PC-9 (cell line): ENCODE measurements around the gene SPART. TPM values are rescaled to one million over a fixed set of nuclear protein-coding genes. Genes with fewer than 3 reads are reported as not detected.

ENCODE experiments used
- BruUV-seq: library from RNA; stranded (reverse); fragments of 400-500 nt; replicated peaks from 2 replicates; lab custom pipeline; 2021; lab: Mats Ljungman, UMichigan
- CTCF ChIA-PET: fragments of 300-600 bp; sonication (Branson Sonifier 250); formaldehyde crosslinking; loops from one replicate; lab custom pipeline; 2022; ENCODE audit warnings: antibody characterized with exemption; lab: Charles Lee
- POLR2A ChIA-PET: fragments of 300-600 bp; sonication (Branson Sonifier 250); formaldehyde crosslinking; loops from one replicate; lab custom pipeline; 2022; ENCODE audit warnings: antibody characterized with exemption; ENCODE audit not compliant: unreplicated experiment; lab: Charles Lee
- DNase-seq, 2 experiments: peaks; one replicate each; pipeline versions ENCODE4 v3.0.0 to v3.0.0-alpha.2; 2015 to 2022; ENCODE audit warnings: mixed read lengths in 1 of 2
- H2AFZ ChIP-seq: fragments of 200-600 bp; sonication (generic); 2 replicates; pipeline ENCODE4 v1.8.1; 2017; ENCODE audit warnings: antibody characterized with exemption
- H3F3A ChIP-seq: fragments of 200-600 bp; sonication (generic); 2 replicates; pipeline ENCODE4 v1.8.1; 2017; ENCODE audit warnings: antibody characterized with exemption, mild to moderate bottlenecking, low read depth; ENCODE audit not compliant: insufficient read depth
- H3K27ac ChIP-seq: fragments of 200-600 bp; sonication (generic); 2 replicates; pipeline ENCODE4 v1.6.1; 2016; ENCODE audit warnings: mixed run types
- H3K27me3 ChIP-seq: fragments of 200-600 bp; sonication (generic); 2 replicates; pipeline ENCODE4 v1.6.1; 2016; ENCODE audit warnings: low read depth, mixed run types; ENCODE audit not compliant: insufficient read depth
- H3K36me3 ChIP-seq: fragments of 200-600 bp; sonication (generic); 2 replicates; pipeline ENCODE4 v1.6.1; 2016; ENCODE audit warnings: low read depth, mixed run types
- H3K4me1 ChIP-seq: fragments of 200-600 bp; sonication (generic); replicated peaks from 2 replicates; pipeline ENCODE4 v1.6.1; 2016; ENCODE audit warnings: mixed run types; ENCODE audit not compliant: insufficient read depth
- H3K4me2 ChIP-seq: fragments of 200-600 bp; sonication (generic); 2 replicates; pipeline ENCODE4 v1.6.1; 2017; ENCODE audit warnings: mixed run types
- H3K4me3 ChIP-seq: fragments of 200-600 bp; sonication (generic); 2 replicates; pipeline ENCODE4 v1.6.1; 2016; ENCODE audit warnings: mixed run types
- H3K79me2 ChIP-seq: fragments of 200-600 bp; sonication (generic); 2 replicates; pipeline ENCODE4 v1.6.1; 2017; ENCODE audit warnings: low read depth, mixed run types
- H3K9me2 ChIP-seq: fragments of 200-600 bp; sonication (generic); 2 replicates; pipeline ENCODE4 v1.8.1; 2017; ENCODE audit warnings: mild to moderate bottlenecking; ENCODE audit not compliant: insufficient read depth
- H3K9me3 ChIP-seq: fragments of 200-600 bp; sonication (generic); 2 replicates; pipeline ENCODE4 v1.8.1; 2016; ENCODE audit warnings: low read depth; ENCODE audit not compliant: insufficient read depth
- H4K20me1 ChIP-seq: fragments of 200-600 bp; sonication (generic); 2 replicates; pipeline ENCODE4 v1.8.1; 2017; ENCODE audit not compliant: insufficient read depth
- CTCF ChIP-seq: fragments of 200-600 bp; sonication (generic); conservative IDR thresholded peaks from 2 replicates; pipeline ENCODE4 v1.6.1; 2017; ENCODE audit warnings: mixed run types, antibody characterized with exemption, mild to moderate bottlenecking, moderate library complexity
- EZH2 ChIP-seq: fragments of 200-600 bp; sonication (generic); IDR thresholded peaks from 2 replicates; pipeline ENCODE4 v1.8.0; 2017; ENCODE audit warnings: antibody characterized with exemption, low read depth
- intact Hi-C: fragments of 100-400 bp; cut with micrococcal nuclease; formaldehyde crosslinking; loops from one replicate; pipeline ENCODE4 v1.10.0; 2022; ENCODE audit not compliant: unreplicated experiment
- total RNA-seq: library from RNA; stranded (reverse); gene quantifications from 2 replicates; pipeline ENCODE4 v1.2.3, GENCODE V29; 2021

SPART gene
- total RNA-seq, 1 experiment from 2014 or later: 51.4 TPM

DNA sequence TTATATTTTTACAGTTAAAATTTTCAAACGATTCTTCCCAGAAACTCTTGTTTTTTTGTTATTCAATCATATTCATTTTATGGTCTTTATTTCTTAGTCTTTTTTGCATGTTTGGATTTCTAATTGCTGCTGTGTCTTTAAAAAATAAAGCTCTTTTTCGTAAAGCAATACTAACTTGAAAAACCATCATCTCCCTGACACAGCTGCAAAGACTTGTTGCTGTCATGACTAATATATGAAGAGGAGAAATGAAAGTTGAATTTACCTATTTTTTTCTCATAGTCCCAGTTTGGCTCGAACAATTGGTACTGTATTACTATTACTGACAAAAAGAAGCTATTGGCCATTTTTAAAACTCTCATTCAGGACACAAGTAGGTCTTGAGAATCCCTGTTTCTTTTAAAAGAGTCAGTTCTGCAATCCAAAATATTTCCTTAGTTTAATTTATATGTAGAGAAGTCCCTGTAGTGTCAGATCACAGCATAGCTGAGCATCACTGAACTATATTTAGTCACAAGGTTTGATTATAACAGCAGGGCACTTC is 12.1 kb upstream of the SPART start:
- no TSS peak for BruUV-seq

DNA sequence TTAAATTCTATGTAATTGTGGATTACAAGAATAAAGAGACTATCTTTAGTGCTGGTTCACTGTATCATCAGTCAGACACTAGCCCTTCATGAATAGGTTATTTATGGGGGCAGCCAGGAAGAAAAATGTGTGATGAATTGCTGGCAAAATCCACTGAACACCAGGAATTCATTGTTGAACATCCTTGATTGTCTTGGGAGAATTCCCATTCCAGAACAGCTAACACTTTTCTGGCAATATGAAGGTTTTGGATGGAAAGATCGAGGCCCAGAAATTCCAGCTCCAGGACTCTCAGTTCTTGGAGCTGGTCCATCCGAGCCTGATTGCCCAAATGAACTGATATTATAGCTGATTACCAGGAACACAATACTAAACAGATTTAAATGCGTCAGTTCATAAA is 11.5 kb upstream of the SPART start:
- Histone ChIP-seq H3K27me3 (no peaks in the 10 kb centered on the region), H3K4me1 (peaks cover 4% of the 10 kb centered on the region), H3K79me2 (no peaks in the 10 kb centered on the region), H3K9me2 (no peaks in the 10 kb centered on the region), H3F3A (peaks cover 7% of the 10 kb centered on the region; the same call in 1 of the 2 replicates), H3K4me3 (no peak overlapping the region), H4K20me1 (no peaks in the 10 kb centered on the region), H3K36me3 (no peaks in the 10 kb centered on the region; the same call in 1 of the 2 replicates), H3K9me3 (no peaks in the 10 kb centered on the region), H2AFZ (no peak overlapping the region), H3K4me2 (no peak overlapping the region), H3K27ac (no peak overlapping the region)
- no peak for TF ChIP-seq EZH2
- no peak for TF ChIP-seq CTCF
- no TSS peak for BruUV-seq
- no peak for DNase-seq
- POLR2A ChIA-PET: no interaction called here
- intact Hi-C loops: no loop called here
- CTCF ChIA-PET: no interaction called here

More for the DNA sequence above, 12.1 kb upstream of the SPART start:
- Histone ChIP-seq H3K79me2 (no peaks in the 10 kb centered on the region), H3K9me2 (no peaks in the 10 kb centered on the region), H3K4me2 (no peak overlapping the region), H3K36me3 (no peaks in the 10 kb centered on the region; the same call in 1 of the 2 replicates), H3F3A (peaks cover 9% of the 10 kb centered on the region; the same call in 1 of the 2 replicates), H2AFZ (no peak overlapping the region), H3K27me3 (no peaks in the 10 kb centered on the region), H4K20me1 (no peaks in the 10 kb centered on the region), H3K4me1 (peaks cover 8% of the 10 kb centered on the region), H3K9me3 (no peaks in the 10 kb centered on the region), H3K4me3 (no peak overlapping the region), H3K27ac (no peak overlapping the region)
- TF ChIP-seq EZH2 (no peak), CTCF (no peak)
- intact Hi-C loops: no loop called here
- POLR2A ChIA-PET: interaction anchor here (0.7 kb wide), 1 partner anchor 562 kb away, joined by 5 read pairs; the partner anchor contains the start of gene SMAD9
- DNase-seq: no peak
- CTCF ChIA-PET: no interaction called here

DNA sequence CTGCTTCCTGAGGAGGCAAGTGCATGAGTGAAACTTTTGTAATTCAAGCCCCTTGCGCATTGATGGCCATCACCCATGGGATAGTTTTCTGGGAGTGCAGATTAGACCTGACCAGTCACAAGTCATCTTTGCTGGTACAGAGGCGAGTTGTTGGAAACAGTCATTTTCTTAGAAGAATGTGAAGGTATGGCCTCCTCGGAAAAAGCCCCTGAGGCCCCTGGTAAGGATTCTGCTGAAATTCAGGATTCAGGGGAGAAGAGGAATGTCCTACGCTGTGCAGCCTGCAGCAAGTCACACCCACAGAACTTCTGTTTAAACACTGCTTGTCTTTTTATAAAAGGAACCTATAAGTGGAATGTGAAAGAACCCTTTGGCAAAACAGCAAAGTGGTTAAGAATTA is 11.0 kb upstream of the SPART start:
- no peak for TF ChIP-seq CTCF
- TF ChIP-seq EZH2: no peak
- H3K9me3 ChIP-seq: no peaks in the 10 kb centered on the region
- BruUV-seq: no TSS peak
- CTCF ChIA-PET: no interaction called here
- H3K27ac ChIP-seq: no peak overlapping the region
- H3F3A ChIP-seq: peaks cover 2% of the 10 kb centered on the region; the same call in 1 of the 2 replicates
- H3K79me2 ChIP-seq: no peaks in the 10 kb centered on the region
- H3K4me2 ChIP-seq: no peak overlapping the region
- POLR2A ChIA-PET: no interaction called here
- no peaks in the 10 kb centered on the region for H3K4me1 ChIP-seq
- no peak overlapping the region for H3K4me3 ChIP-seq
- no peak overlapping the region for H2AFZ ChIP-seq
- intact Hi-C loops: no loop called here
- no peaks in the 10 kb centered on the region; the same call in 1 of the 2 replicates for H3K36me3 ChIP-seq
- no peaks in the 10 kb centered on the region for H3K9me2 ChIP-seq
- no peaks in the 10 kb centered on the region for H4K20me1 ChIP-seq
- DNase-seq: no peak
- H3K27me3 ChIP-seq: no peaks in the 10 kb centered on the region
